Fibroblast of skin of back (primary cell): ENCODE measurements around the gene ISYNA1. TPM values are rescaled to one million over a fixed set of nuclear protein-coding genes. Genes with fewer than 3 reads are reported as not detected.

Source experiments
- DNase-seq: peaks from one replicate; pipeline ENCODE4 v3.0.0-alpha.2; 2013
- polyA plus RNA-seq, 2 experiments: library from polyadenylated mRNA; unstranded; fragments of 120-200 nt; gene quantifications; one replicate each; pipeline ENCODE4 v1.2.1, GENCODE V29; 2013; ENCODE audit not compliant: insufficient read length in 2 of 2

ISYNA1 gene
- 36.1 TPM for polyA plus RNA-seq (2013, experiment 1 of 2; ENCODE audit: insufficient read length)
- polyA plus RNA-seq (2013, experiment 2 of 2; ENCODE audit: insufficient read length), result 33.9 TPM

GRCh38 chr19:18437491-18438330, at the start of gene ISYNA1:
ISYNA1 (minus strand) TSS chr19:18438133; CDS start chr19:18437979, 154 bp downstream.
- DNase-seq, result peak; percentile 36

DNA sequence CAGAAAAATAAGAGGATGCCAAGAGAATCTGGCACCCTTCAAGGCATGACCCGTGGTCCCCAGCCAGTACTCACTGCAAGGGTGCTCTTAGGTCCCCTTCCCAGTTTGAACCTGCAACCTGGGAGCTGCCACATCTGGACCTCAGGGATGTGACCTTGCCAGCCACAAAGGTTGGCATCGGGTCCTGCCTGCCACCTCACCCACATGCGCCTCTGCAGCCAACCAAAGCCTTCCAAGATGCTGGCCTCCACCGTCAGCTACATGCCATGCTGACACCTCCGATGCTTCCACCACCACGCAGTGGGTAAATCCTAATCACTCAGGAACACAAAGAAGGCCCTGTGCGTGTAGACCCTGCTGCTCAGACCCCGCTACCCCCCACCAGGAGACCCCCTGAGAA, 48.8 kb upstream of the ISYNA1 start:
- DNase-seq, result no peak

DNA sequence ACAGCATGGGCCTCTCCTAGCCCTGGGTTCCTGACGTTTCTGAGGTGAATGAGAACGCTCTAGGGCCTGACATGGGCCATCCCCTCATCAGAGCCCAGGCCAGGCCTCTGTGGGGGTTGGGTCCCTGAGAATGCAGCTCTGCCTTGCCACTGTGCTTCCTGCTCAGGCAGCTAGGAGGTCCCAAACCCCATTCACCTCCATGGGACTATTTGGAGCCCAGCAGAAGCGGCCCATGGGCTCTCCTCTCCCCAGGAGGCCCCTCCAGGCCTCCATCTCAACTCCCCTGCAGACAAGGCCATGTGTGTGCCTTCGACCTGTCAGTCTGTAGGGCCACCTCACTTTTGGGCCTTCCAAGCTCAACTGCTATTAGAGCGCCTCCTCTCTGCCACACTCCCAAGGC, 47.1 kb upstream of the ISYNA1 start:
- no peak for DNase-seq

DNA sequence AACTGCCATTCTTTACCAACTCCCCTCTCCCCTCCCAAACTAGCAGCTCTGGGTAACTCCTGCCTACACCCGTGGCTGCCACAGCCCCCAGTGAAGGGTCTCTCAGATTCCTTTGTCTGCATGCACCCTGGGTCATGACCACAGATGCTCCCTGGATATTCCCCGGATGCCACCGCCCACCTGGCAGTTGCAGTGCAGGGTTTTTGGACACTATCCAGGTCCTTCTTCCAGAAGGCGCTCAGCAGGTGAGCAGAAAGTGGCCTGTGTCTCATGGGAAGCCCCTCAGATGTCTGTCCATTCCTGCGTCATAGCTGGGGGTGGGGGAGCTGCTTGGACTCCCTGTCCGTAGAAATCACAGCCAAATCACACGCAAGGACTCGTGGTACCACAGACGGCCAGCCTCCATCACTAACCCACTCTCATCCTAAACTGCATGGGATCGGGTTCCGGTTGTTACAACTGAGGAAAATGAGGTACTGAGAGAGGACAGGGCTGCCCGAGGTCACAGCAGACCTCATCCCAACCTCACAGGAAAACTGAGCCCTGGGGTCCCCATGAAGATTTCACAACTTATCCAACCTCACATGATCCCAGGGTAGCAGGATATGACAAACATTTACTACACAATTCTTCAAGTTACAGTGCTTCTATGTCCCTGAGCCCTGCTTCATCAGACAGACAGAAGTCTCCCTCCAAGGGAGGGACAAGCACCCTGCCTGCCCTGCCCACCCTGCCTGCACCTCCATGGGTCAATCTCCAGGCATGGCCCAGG, 45.4 kb upstream of the ISYNA1 start:
- no peak for DNase-seq

DNA sequence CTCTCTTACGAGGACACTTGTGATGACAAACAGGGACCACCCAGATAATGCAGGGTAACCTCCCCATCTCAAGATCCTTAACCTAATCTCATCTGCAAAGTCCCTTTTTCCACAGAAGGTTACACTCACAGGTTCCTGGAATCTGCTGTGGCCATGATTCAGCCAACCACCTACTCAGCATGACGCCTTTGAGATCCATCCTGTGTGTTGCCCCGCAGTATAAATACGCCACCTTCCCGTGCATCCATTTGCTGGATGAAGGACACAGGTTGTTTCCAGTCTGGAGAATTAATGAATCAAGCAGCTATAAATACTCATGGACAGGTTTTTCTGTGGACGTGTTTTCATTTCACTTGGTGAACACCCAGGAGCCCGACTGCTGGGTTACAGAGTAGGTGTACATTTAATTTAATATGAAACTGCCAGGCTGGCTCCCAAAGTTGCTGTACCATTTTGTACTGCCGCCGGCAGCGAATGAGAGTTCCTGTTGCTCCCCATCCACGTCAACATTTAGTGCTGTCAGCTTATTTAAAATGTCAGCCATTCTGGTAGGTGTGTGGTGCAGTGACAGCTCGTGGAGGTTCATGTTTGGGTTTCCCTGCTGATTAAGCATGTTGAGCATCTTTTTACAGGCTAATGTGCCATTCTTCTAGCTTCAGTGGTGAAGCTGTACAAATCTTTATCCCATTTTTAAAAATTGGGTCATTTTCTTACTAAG, 43.7 kb upstream of the ISYNA1 start:
- DNase-seq, result no peak

GRCh38 chr19:18480006-18480691, 42.2 kb upstream of the ISYNA1 start:
- DNase-seq, result peak; percentile 68

DNA sequence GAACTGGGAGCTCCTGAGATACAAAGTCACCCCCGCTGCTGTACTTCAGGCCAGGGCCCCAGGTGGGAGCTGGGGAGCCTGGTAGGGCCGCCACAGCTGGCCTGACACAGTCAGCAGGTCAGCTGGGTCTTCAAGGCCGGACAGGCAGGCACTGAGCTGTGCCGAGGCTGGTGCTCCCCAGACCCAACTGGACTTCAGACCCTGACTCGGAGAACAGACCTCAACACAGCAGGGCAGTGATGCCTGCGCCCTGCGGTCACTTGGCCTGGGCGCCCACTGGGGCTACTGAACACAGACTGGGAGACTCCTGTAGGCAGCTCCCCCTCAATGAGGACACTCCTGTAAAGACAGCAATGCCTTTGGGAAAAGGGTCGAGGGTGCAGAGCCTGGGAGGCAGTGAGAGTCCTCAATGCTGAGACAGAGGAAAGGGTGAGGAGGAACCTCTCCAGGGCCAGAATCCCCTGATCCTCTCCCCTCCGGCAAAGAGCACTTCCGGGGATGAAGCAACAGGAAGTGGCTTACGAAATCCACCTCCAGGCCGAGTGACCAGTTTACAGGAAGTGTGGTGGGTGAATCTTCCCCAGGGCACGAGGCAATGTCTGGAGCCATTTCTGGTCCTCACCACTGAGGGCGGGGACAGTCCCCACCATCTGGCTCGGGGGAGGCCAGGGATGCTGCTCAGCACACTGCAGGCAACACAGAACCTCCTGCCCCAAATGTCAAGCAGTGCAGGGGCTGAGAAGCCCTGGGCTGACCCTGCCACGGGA, 40.8 kb upstream of the ISYNA1 start:
- DNase-seq, result peak; percentile 89

GRCh38 chr19:18477974-18478373, 40.0 kb upstream of the ISYNA1 start:
- no peak for DNase-seq

- DNase-seq, result no peak
These were observed 39.3 kb upstream of the ISYNA1 start for GRCh38 chr19:18477042-18477779.

GRCh38 chr19:18476507-18477041, 38.6 kb upstream of the ISYNA1 start:
- no peak for DNase-seq

GRCh38 chr19:18475762-18476331, 37.9 kb upstream of the ISYNA1 start:
- DNase-seq, result no peak

GRCh38 chr19:18475004-18475453, 37.1 kb upstream of the ISYNA1 start:
- DNase-seq, result no peak

DNA sequence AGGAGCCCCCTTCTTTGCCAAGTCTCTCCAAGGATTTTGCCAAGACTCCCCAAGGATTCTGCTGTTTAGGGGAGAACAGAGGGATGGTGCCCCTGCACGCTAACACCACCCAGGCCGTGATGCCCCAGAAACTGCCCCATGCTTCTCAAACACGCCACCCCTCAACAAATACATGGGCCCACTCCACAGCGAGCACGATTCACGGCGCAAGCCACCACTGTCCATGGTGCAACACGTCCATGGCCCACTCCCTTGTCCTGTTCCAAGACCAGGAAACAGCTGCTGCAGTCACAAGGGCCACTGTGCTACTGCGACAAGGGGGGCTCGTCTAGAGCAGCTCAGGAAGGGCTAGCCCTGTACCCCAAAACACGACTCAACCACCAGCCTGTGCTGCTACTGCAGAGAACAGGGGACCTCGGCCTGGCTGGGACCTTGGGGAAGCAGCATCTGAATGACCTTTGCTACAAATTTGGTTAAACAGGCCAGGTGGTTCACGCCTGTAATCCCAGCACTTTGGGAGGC, 36.5 kb upstream of the ISYNA1 start:
- DNase-seq, result no peak

GRCh38 chr19:18473706-18474087, 35.8 kb upstream of the ISYNA1 start:
- DNase-seq, result no peak

GRCh38 chr19:18473003-18473705, 35.2 kb upstream of the ISYNA1 start:
- DNase-seq, result no peak

DNA sequence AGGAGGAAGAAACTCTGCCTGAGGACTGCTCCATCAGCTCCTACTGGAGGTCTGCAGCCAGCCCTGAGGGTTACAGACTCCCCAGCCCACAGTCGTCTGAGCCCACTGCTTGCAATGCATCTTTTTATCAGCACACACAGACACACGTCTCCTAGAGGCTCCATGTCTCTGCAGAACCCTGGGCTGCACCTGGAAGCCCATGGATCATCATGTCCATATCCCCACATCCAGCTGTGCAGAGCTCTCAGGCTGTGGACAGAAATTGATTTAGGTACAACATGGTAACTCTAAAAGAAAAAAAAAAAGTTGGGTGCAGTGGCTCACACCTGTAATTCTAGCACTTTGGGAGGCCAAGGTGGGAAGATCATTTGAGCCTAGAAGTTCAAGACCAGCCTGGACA, 32.9 kb upstream of the ISYNA1 start:
- DNase-seq, result no peak

DNA sequence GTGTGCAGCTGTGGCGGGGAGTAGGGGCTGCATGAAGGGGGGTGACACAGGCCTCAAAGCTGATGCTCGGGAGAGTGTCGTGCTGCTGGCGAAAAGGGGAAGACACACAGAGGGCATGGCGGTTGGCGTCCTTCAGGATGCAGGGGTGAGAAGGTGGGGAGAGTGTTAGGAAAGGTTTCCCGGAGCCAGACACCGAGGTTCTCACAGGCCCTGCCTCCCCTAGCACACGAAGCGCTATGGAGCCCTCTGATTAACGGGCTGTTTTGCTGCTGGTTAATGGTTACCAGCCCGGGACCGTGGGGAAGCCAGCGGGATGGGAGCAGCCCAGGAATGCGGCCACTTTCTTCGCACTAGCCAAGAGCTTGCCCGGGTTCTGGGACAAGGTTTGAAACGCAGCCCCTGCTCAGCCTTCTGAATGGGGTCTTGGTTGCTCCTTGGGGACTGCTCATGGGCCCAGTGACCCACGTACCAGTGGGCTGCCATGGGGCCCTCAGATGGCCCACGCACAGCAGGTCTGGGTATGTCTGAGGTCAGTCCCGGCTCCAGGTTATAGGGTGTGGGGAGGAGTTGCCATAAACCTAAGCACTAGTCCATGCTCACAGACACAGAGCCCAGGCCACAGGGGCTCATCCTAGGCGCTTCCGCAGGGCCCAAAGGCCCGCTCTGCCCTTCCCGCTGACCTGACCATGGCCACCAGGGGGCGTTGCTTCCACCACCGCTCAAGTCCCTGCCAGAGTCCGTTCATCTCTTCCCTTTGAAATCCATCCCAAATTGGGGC, 31.3 kb upstream of the ISYNA1 start:
- DNase-seq, result peak; percentile 56

DNA sequence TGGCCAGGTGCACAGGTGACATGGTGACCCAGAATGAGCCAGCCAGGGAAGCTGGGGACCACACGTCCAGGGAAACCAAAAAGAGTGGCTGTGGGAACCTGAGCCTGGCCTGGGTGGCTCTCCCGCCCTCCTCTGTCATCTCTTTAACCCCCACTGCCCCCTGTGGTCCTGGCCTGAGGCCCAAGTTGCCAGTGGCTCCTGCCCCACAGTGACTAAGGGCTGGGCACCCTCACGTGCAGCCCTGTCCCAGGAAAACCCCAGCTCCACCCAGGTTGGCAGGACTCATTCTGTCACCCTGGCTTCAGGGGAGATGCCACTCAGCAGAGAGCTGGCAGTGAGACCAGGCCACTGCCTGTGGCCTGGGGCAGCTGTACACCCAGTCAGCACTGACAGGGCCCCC, 30.6 kb upstream of the ISYNA1 start:
- DNase-seq, result no peak
